ENCODE data around the gene IFT88. TPM values are rescaled to one million over a fixed set of nuclear protein-coding genes. Genes with fewer than 3 reads are reported as not detected.

Gene IFT88
- total and polyA plus RNA-seq, 2 donors (not counting 1 experiment from before 2014, with no cell fraction given) = 9.3 to 17.5 TPM

DNA sequence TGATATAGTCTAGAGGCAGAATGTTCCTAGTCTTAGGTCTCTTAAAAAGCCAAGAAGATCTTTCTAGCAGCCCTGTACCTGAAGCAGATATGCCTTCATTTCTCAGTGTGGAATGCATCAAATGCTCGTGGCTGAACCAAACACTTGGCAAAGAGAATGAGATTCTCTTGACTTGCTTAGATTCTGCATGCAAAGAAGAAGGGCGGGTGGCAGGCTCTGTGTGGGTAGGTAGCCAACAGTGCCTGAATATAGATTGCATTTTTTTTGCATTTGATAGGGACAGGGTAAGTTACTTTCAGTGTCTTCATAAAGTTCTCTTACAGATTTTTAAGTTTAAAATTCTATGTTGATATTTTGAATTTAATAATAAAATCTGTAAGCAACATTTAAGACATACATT is 27.3 kb downstream of the IFT88 start:
- Histone ChIP-seq H3K27ac (ENCODE audit: insufficient read depth, low read length) (no peak overlapping the region), H3K9me3 (ENCODE audit: control insufficient read depth, insufficient read depth, low read depth, low read length) (no peaks in the 10 kb centered on the region), H2AFZ (ENCODE audit: low read length) (no peak overlapping the region), H3K27me3 (ENCODE audit: control insufficient read depth, insufficient read depth, low read length) (no peaks in the 10 kb centered on the region), H3K36me3 (ENCODE audit: control insufficient read depth, insufficient read depth, low read length) (no peaks in the 10 kb centered on the region), H3K4me2 (ENCODE audit: extremely low read depth, insufficient read depth, low read length) (no peak overlapping the region), H3K4me3 (replicated peaks in 1 of 4; ENCODE audit: control extremely low read depth in 1 of 4, insufficient read depth in 1 of 4, low read depth in 3 of 4, low read length in 4 of 4) (no peak overlapping the region), H3K79me2 (ENCODE audit: control insufficient read depth, insufficient read depth, low read length) (no peaks in the 10 kb centered on the region), H3K9ac (ENCODE audit: insufficient read depth, low read length) (no peak overlapping the region), H4K20me1 (ENCODE audit: control insufficient read depth, extremely low read depth, insufficient read depth, low read length) (no peaks in the 10 kb centered on the region), H3K4me1 (ENCODE audit: control insufficient read depth, extremely low read depth, insufficient read depth, low read length) (no peaks in the 10 kb centered on the region)
- no peak for DNase-seq (ENCODE audit: low read depth in 2 of 2)
- TF ChIP-seq CTCF (conservative IDR thresholded peaks at IDR 0.05 in 1 of 2, IDR thresholded peaks at IDR 0.05 in 1 of 2; ENCODE audit: low read depth in 1 of 2, low read length in 2 of 2) (no peak), EZH2 (IDR thresholded peaks at IDR 0.05; ENCODE audit: low read length, missing control alignments) (no peak)

- H3K9me3 ChIP-seq (ENCODE audit: control insufficient read depth, insufficient read depth, low read depth, low read length) = no peaks in the 10 kb centered on the region
- no peaks in the 10 kb centered on the region for H3K27me3 ChIP-seq (ENCODE audit: control insufficient read depth, insufficient read depth, low read length)
- TF ChIP-seq CTCF (conservative IDR thresholded peaks at IDR 0.05 in 1 of 2, IDR thresholded peaks at IDR 0.05 in 1 of 2; ENCODE audit: low read depth in 1 of 2, low read length in 2 of 2) = no peak
- TF ChIP-seq EZH2 (IDR thresholded peaks at IDR 0.05; ENCODE audit: low read length, missing control alignments) = no peak
- no peaks in the 10 kb centered on the region for H3K4me1 ChIP-seq (ENCODE audit: control insufficient read depth, extremely low read depth, insufficient read depth, low read length)
- H3K36me3 ChIP-seq (ENCODE audit: control insufficient read depth, insufficient read depth, low read length) = peaks cover 6% of the 10 kb centered on the region
- no peaks in the 10 kb centered on the region for H3K79me2 ChIP-seq (ENCODE audit: control insufficient read depth, insufficient read depth, low read length)
- H3K4me3 ChIP-seq (replicated peaks in 1 of 4; ENCODE audit: control extremely low read depth in 1 of 4, insufficient read depth in 1 of 4, low read depth in 3 of 4, low read length in 4 of 4) = no peak overlapping the region
- no peak for DNase-seq (ENCODE audit: low read depth in 2 of 2)
- no peak overlapping the region for H3K4me2 ChIP-seq (ENCODE audit: extremely low read depth, insufficient read depth, low read length)
- H3K9ac ChIP-seq (ENCODE audit: insufficient read depth, low read length) = no peak overlapping the region
- H4K20me1 ChIP-seq (ENCODE audit: control insufficient read depth, extremely low read depth, insufficient read depth, low read length) = no peaks in the 10 kb centered on the region
- no peak overlapping the region for H2AFZ ChIP-seq (ENCODE audit: low read length)
- H3K27ac ChIP-seq (ENCODE audit: insufficient read depth, low read length) = no peak overlapping the region
Measured at GRCh38 chr13:20607015-20607414, 40.1 kb downstream of the IFT88 start.

DNA sequence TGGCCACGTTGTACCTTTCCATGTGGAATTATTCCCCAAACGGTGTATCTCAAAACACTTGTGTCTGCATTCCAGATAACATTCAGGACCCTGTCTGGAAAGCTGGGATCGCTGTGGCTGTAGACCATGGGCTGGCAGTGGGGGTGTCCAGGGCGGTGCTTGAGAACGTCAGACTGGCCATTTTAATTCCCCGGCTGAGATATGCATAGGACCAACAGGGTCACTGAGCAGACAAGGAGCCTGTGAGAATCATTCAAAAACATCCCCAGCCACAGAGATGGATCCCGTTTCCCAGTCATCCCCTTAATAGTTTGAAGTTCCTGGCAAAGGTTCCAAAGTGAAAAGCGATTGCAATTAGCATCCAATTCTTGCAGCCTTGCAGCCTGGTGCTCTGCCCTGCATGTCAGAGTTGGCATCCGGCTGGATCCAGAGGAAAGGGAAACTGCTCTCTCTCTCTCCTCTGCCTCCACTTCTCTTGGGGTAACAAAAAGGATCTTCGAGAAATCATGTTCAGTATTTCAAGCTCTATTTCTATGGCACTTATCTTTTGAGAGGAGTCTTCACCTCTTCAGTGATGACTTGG is 41.6 kb downstream of the IFT88 start:
- H4K20me1 ChIP-seq (ENCODE audit: control insufficient read depth, extremely low read depth, insufficient read depth, low read length) = no peaks in the 10 kb centered on the region
- no peak for TF ChIP-seq EZH2 (IDR thresholded peaks at IDR 0.05; ENCODE audit: low read length, missing control alignments)
- no peak for TF ChIP-seq CTCF (conservative IDR thresholded peaks at IDR 0.05 in 1 of 2, IDR thresholded peaks at IDR 0.05 in 1 of 2; ENCODE audit: low read depth in 1 of 2, low read length in 2 of 2)
- peaks cover 4% of the 10 kb centered on the region for H3K36me3 ChIP-seq (ENCODE audit: control insufficient read depth, insufficient read depth, low read length)
- no peaks in the 10 kb centered on the region for H3K27me3 ChIP-seq (ENCODE audit: control insufficient read depth, insufficient read depth, low read length)
- DNase-seq (ENCODE audit: low read depth in 2 of 2) = peak; percentile 13 to 43
- no peak overlapping the region for H3K9ac ChIP-seq (ENCODE audit: insufficient read depth, low read length)
- H3K9me3 ChIP-seq (ENCODE audit: control insufficient read depth, insufficient read depth, low read depth, low read length) = no peaks in the 10 kb centered on the region
- no peak overlapping the region for H2AFZ ChIP-seq (ENCODE audit: low read length)
- H3K79me2 ChIP-seq (ENCODE audit: control insufficient read depth, insufficient read depth, low read length) = no peaks in the 10 kb centered on the region
- H3K4me1 ChIP-seq (ENCODE audit: control insufficient read depth, extremely low read depth, insufficient read depth, low read length) = no peaks in the 10 kb centered on the region
- H3K4me2 ChIP-seq (ENCODE audit: extremely low read depth, insufficient read depth, low read length) = no peak overlapping the region
- no peak overlapping the region for H3K27ac ChIP-seq (ENCODE audit: insufficient read depth, low read length)
- no peak overlapping the region for H3K4me3 ChIP-seq (replicated peaks in 1 of 4; ENCODE audit: control extremely low read depth in 1 of 4, insufficient read depth in 1 of 4, low read depth in 3 of 4, low read length in 4 of 4)

Data from fibroblast of lung (primary cell).